ENCODE measurements around the gene TNFSF15. TPM values are rescaled to one million over a fixed set of nuclear protein-coding genes. Genes with fewer than 3 reads are reported as not detected.
A peak's percentile ranks its signal among the peaks of the same experiment; 100 is the strongest.

The TNFSF15 gene
- total RNA-seq, 1 experiment from 2014 or later: 0.07 TPM

- no peak for DNase-seq (ENCODE audit: low read depth)
- in situ Hi-C loops (cut with HindIII; ENCODE audit: low pct_unique_long_range_greater_than_20kb, low sequenced_read_pairs): no loop called here
Measured at GRCh38 chr9:114798780-114799427, 6.9 kb downstream of the TNFSF15 start.

GRCh38 chr9:114798101-114798500 lies 7.7 kb downstream of the TNFSF15 start:
- in situ Hi-C loops (cut with HindIII; ENCODE audit: low pct_unique_long_range_greater_than_20kb, low sequenced_read_pairs): no loop called here
- DNase-seq (ENCODE audit: low read depth): no peak

- DNase-seq (ENCODE audit: low read depth): no peak
- in situ Hi-C loops (cut with HindIII; ENCODE audit: low pct_unique_long_range_greater_than_20kb, low sequenced_read_pairs): no loop called here
Measured at GRCh38 chr9:114792396-114792795, 13.4 kb downstream of the TNFSF15 start.

GRCh38 chr9:114791736-114792135 lies 14.1 kb downstream of the TNFSF15 start:
- in situ Hi-C loops (cut with HindIII; ENCODE audit: low pct_unique_long_range_greater_than_20kb, low sequenced_read_pairs): no loop called here
- no peak for DNase-seq (ENCODE audit: low read depth)

GRCh38 chr9:114791312-114791711 lies 14.5 kb downstream of the TNFSF15 start:
- in situ Hi-C loops (cut with HindIII; ENCODE audit: low pct_unique_long_range_greater_than_20kb, low sequenced_read_pairs): no loop called here
- DNase-seq (ENCODE audit: low read depth): no peak

GRCh38 chr9:114790521-114790920 lies 15.3 kb downstream of the TNFSF15 start:
- in situ Hi-C loops (cut with HindIII; ENCODE audit: low pct_unique_long_range_greater_than_20kb, low sequenced_read_pairs): no loop called here
- DNase-seq (ENCODE audit: low read depth): peak; percentile 42

- in situ Hi-C loops (cut with HindIII; ENCODE audit: low pct_unique_long_range_greater_than_20kb, low sequenced_read_pairs): no loop called here
- DNase-seq (ENCODE audit: low read depth): no peak
Measured at GRCh38 chr9:114789006-114789405, 16.8 kb downstream of the TNFSF15 start.

GRCh38 chr9:114787781-114788498 lies 17.9 kb downstream of the TNFSF15 start:
- DNase-seq (ENCODE audit: low read depth): no peak
- in situ Hi-C loops (cut with HindIII; ENCODE audit: low pct_unique_long_range_greater_than_20kb, low sequenced_read_pairs): no loop called here

GRCh38 chr9:114787214-114787613 lies 18.6 kb downstream of the TNFSF15 start:
- in situ Hi-C loops (cut with HindIII; ENCODE audit: low pct_unique_long_range_greater_than_20kb, low sequenced_read_pairs): no loop called here

GRCh38 chr9:114785866-114786650 lies 19.8 kb downstream of the TNFSF15 start:
- in situ Hi-C loops (cut with HindIII; ENCODE audit: low pct_unique_long_range_greater_than_20kb, low sequenced_read_pairs): no loop called here
- no peak for DNase-seq (ENCODE audit: low read depth)

More at GRCh38 chr9:114787214-114787613, 18.6 kb downstream of the TNFSF15 start:
- no peak for DNase-seq (ENCODE audit: low read depth)

GRCh38 chr9:114784721-114785279 lies 21.0 kb downstream of the TNFSF15 start:
- DNase-seq (ENCODE audit: low read depth): no peak
- in situ Hi-C loops (cut with HindIII; ENCODE audit: low pct_unique_long_range_greater_than_20kb, low sequenced_read_pairs): no loop called here

- in situ Hi-C loops (cut with HindIII; ENCODE audit: low pct_unique_long_range_greater_than_20kb, low sequenced_read_pairs): no loop called here
- no peak for DNase-seq (ENCODE audit: low read depth)
Measured at GRCh38 chr9:114782586-114782985, 23.3 kb downstream of the TNFSF15 start.

GRCh38 chr9:114779352-114779845 lies 26.4 kb downstream of the TNFSF15 start:
- DNase-seq (ENCODE audit: low read depth): peak; percentile 99
- in situ Hi-C loops (cut with HindIII; ENCODE audit: low pct_unique_long_range_greater_than_20kb, low sequenced_read_pairs): no loop called here

- in situ Hi-C loops (cut with HindIII; ENCODE audit: low pct_unique_long_range_greater_than_20kb, low sequenced_read_pairs): no loop called here
Measured at GRCh38 chr9:114777821-114778609, 27.8 kb downstream of the TNFSF15 start.

GRCh38 chr9:114776683-114777399 lies 29.0 kb downstream of the TNFSF15 start:
- no peak for DNase-seq (ENCODE audit: low read depth)
- in situ Hi-C loops (cut with HindIII; ENCODE audit: low pct_unique_long_range_greater_than_20kb, low sequenced_read_pairs): no loop called here

More at GRCh38 chr9:114777821-114778609, 27.8 kb downstream of the TNFSF15 start:
- no peak for DNase-seq (ENCODE audit: low read depth)

- in situ Hi-C loops (cut with HindIII; ENCODE audit: low pct_unique_long_range_greater_than_20kb, low sequenced_read_pairs): no loop called here
- no peak for DNase-seq (ENCODE audit: low read depth)
Measured at GRCh38 chr9:114775981-114776380, 29.9 kb downstream of the TNFSF15 start.

GRCh38 chr9:114775121-114775520 lies 30.7 kb downstream of the TNFSF15 start:
- DNase-seq (ENCODE audit: low read depth): no peak
- in situ Hi-C loops (cut with HindIII; ENCODE audit: low pct_unique_long_range_greater_than_20kb, low sequenced_read_pairs): no loop called here
